ACC112 (cell line): ENCODE data around the gene TMEM45A.
"Not testable (repeated sequence)": the region's sequence is repeated elsewhere in the genome, so short reads cannot be mapped to it uniquely, and the experiment has no call there.

Experiments used
- H2AFZ ChIP-seq: fragments of 200-600 bp; sonication (generic); one replicate; pipeline ENCODE4 v1.6.0; 2017; ENCODE audit warnings: antibody characterized with exemption, low read length; ENCODE audit not compliant: unreplicated experiment
- H3K27ac ChIP-seq: fragments of 200-600 bp; sonication (generic); 2 replicates; pipeline ENCODE4 v1.5.1; 2014; ENCODE audit warnings: low read depth, mild to moderate bottlenecking, antibody characterized with exemption, low read length, moderate library complexity
- H3K27me3 ChIP-seq: fragments of 200-600 bp; sonication (generic); 2 replicates; pipeline ENCODE4 v1.6.1; 2014; ENCODE audit warnings: mild to moderate bottlenecking, antibody characterized with exemption, low read length, moderate library complexity, mixed read lengths; ENCODE audit not compliant: insufficient read depth
- H3K36me3 ChIP-seq: fragments of 200-600 bp; sonication (generic); 2 replicates; pipeline ENCODE4 v1.6.1; 2016; ENCODE audit warnings: mild to moderate bottlenecking, antibody characterized with exemption, low read length, moderate library complexity, mixed read lengths; ENCODE audit not compliant: insufficient read depth
- H3K4me1 ChIP-seq: fragments of 200-600 bp; sonication (generic); one replicate; pipeline ENCODE4 v1.6.1; 2016; ENCODE audit warnings: low read length, mixed read lengths; ENCODE audit not compliant: insufficient read depth, unreplicated experiment, control insufficient read depth
- H3K4me3 ChIP-seq: fragments of 200-600 bp; sonication (generic); 2 replicates; pipeline ENCODE4 v1.5.1; 2014; ENCODE audit warnings: mild to moderate bottlenecking, low read depth, low read length
- H3K79me2 ChIP-seq: fragments of 200-600 bp; sonication (generic); one replicate; pipeline ENCODE4 v1.6.0; 2016; ENCODE audit warnings: low read length; ENCODE audit not compliant: control insufficient read depth, unreplicated experiment, insufficient read depth

The TMEM45A gene, protein sequence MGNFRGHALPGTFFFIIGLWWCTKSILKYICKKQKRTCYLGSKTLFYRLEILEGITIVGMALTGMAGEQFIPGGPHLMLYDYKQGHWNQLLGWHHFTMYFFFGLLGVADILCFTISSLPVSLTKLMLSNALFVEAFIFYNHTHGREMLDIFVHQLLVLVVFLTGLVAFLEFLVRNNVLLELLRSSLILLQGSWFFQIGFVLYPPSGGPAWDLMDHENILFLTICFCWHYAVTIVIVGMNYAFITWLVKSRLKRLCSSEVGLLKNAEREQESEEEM

DNA sequence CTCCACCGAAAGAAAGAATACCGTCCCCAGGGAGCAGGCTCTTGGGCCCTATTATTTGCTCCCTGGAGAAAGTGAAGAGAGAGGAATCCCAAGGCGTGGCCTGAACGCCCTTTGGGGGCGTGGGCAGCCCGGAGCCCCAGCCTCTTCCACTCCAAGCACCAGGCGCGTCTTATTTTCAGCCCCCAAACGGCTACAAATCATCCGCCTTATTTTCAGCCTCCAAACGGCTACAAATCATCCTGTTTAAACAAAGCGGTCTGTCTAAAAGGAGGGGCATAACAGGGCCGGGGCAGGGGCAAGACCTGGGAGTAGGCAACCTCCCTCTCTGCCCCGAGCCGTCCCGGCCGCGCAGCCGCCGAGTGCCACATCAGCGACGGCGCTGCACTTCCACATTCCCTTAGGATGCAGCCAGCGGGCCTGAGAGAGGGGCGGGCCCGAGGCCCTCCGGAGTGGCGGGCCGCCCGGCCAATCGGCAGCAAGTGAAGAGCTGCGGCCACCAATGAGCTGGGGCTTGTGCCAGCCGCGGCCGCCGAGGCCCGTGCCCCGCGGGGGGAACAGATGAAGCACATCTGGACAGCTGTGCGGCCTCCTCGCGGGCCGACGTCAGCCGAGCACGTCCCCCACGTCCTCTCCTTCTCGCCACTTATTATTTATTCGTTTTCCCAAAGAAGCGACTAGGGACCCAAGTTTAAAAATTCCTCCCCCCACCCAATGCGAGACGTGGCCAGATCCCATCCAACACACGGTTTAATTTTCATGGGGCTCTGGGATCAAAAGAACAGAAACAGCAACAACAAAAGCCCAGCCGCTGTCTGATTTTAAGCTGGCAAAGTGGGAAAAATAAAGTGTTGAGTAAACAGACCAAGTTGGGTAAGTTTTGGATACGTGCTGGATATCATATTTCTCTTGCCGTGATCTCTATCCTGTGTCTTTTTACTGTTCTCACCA is at the start of gene TMEM45A:
TMEM45A (plus strand) TSS at position 561 of the 948 bp plus-strand sequence. CDS start 62,593 bp downstream, outside the sequence.
- peak within 1 kb of the TSS; percentile 77 for H3K4me3 ChIP-seq
- peak within 1 kb of the TSS; percentile 93 for H3K27ac ChIP-seq
- H3K27me3 ChIP-seq, result no peaks in the 10 kb centered on the region
- H2AFZ ChIP-seq, result peak within 1 kb of the TSS; percentile 53
- H3K79me2 ChIP-seq, result peaks cover 28% of the 10 kb centered on the region
- H3K36me3 ChIP-seq, result no peaks in the 10 kb centered on the region
- peaks cover 30% of the 10 kb centered on the region for H3K4me1 ChIP-seq

DNA sequence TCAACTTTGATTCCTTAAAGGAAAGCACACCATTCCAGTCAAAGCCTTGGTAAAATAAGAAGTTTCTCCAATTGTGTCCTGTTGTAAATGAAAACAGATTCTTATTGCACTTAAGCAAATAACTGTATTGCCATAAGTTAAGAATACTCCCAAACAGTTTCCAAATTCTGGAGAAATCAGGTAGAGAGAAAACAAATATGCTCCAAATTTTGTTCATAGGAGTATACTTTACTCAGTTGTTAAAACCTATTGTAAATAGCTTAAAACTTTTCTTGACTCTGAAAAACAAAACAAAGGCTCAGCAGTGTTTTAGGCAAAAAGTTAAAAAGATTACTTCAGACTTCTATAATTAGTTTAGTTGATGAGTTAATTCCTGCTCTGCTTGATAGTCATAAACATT is 48.7 kb upstream of the TMEM45A start:
- H3K4me3 ChIP-seq, result no peak overlapping the region
- H3K27me3 ChIP-seq, result no peaks in the 10 kb centered on the region
- no peaks in the 10 kb centered on the region for H3K79me2 ChIP-seq
- H3K27ac ChIP-seq, result no peak overlapping the region
- H2AFZ ChIP-seq, result no peak overlapping the region
- no peaks in the 10 kb centered on the region for H3K4me1 ChIP-seq
- H3K36me3 ChIP-seq, result 0 out of 2 replicates have a peak, but pooled peaks cover 6% of the 10 kb centered on the region

DNA sequence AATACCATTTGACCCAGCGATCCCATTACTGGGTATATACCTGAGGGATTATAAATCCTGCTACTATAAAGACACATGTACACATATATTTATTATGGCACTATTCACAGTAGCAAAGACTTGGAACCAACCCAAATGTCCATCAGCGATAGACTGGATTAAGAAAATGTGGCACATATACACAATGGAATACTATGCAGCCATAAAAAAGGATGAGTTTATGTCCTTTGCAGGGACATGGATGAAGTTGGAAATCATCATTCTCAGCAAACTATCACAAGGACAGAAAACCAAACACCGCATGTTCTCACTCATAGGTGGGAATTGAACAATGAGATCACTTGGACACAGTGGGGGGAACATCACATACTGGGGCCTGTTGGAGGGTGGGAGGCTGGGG is 45.4 kb upstream of the TMEM45A start:
- H3K27ac ChIP-seq, H3K79me2 ChIP-seq, H3K4me1 ChIP-seq, H3K36me3 ChIP-seq, H3K27me3 ChIP-seq, H2AFZ ChIP-seq, H3K4me3 ChIP-seq: not testable (repeated sequence)

DNA sequence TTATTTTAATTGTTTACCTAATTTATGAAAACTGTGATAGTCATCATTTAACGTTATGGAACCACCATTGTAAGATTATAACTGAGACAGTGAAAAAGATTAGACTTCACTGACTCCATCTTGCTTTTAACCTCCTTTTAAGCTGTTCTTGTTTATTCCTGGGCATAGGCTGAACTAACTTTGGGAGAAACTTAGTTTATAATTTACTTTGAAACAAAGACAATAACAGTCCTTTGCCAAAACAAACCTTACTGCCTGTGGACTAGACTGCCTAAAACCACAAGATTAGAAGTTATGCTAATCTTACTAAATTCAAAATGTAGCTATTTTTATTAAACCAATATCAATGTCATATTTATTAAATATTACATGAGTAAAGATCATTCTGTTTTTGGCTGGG is 44.3 kb upstream of the TMEM45A start:
- Histone ChIP-seq H2AFZ (no peak overlapping the region), H3K27ac (no peak overlapping the region), H3K36me3 (0 out of 2 replicates have a peak, but pooled peaks cover 6% of the 10 kb centered on the region), H3K79me2 (no peaks in the 10 kb centered on the region), H3K4me1 (no peaks in the 10 kb centered on the region), H3K4me3 (no peak overlapping the region), H3K27me3 (no peaks in the 10 kb centered on the region)

DNA sequence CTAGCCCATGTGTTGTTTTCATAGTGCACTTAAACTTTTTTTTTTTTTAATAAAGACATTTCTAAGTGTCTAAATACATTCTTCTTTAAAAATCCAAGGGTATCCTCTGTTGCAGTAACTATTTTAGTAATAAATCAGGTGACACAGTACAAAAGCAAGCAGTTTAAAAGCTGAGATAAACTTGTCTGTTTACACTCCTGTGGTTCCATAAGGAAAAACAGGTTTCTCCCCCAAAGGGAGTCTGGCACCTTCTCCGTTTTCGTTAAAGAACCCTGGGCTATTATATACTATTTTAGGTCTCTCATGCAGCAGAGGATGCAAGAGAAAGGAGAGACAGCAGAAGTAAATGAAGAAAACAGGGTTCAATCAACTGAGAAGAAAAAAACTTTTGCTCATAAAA is 43.2 kb upstream of the TMEM45A start:
- Histone ChIP-seq H2AFZ (no peak overlapping the region), H3K4me1 (no peaks in the 10 kb centered on the region), H3K27ac (no peak overlapping the region), H3K79me2 (no peaks in the 10 kb centered on the region), H3K36me3 (0 out of 2 replicates have a peak, but pooled peaks cover 1% of the 10 kb centered on the region), H3K4me3 (no peak overlapping the region), H3K27me3 (no peaks in the 10 kb centered on the region)

DNA sequence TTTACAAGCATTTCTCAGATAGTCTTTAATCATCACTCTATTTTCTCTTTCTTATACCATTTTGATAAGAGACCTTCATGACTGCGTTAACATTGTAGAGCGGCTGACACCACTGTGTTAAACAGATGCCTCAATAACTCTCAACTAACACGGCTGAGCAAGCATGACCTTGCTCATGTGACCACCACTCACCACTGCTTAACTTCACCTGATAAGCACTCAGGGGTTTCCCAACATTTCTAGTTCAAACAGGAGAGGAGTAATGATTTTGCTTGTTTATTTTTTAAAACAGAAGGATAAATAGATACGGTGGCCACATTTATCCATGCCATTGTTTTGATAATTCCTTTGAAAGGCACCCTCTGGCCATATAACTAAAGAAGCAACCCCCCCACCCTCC is 37.7 kb upstream of the TMEM45A start:
- no peaks in the 10 kb centered on the region for H3K36me3 ChIP-seq
- H3K4me3 ChIP-seq, result no peak overlapping the region
- H3K27me3 ChIP-seq, result no peaks in the 10 kb centered on the region
- H3K4me1 ChIP-seq, result no peaks in the 10 kb centered on the region
- H3K27ac ChIP-seq, result no peak overlapping the region
- H2AFZ ChIP-seq, result no peak overlapping the region
- no peaks in the 10 kb centered on the region for H3K79me2 ChIP-seq

DNA sequence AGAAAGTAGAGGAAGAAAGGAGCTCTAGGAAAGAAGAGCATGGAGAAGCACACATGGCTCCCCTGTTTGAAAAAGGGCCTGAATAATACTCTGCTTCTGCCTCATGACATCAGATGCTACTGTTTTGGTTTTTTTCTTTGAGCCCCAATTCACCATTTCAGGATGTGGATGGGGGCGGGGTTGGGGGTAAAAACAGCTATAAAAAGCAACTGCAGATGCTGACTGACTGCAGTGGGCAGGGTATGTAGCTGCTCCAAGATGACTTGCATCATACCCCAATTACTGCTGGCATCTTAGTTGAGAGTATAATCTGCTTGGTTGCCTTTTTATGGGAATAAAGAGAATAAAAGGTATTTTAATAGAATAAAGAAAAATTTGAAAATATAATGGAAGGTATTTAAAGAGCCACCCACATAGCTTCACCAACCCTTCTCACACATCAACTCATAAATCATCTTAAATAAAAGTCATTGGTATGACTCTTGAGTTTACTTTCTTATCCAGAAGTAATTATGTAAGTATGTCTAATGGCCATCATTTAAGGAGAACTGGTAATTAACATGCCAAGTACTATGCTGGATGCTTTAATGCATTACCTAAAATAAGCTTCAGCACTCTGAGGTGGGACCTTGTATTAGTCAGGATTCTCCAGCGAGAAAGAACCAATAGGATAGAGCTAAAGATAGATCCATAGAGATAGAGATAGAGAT is 36.4 kb upstream of the TMEM45A start:
- Histone ChIP-seq H3K79me2 (no peaks in the 10 kb centered on the region), H3K27ac (no peak overlapping the region), H3K4me3 (no peak overlapping the region), H3K36me3 (no peaks in the 10 kb centered on the region), H3K4me1 (no peaks in the 10 kb centered on the region), H2AFZ (no peak overlapping the region), H3K27me3 (no peaks in the 10 kb centered on the region)

DNA sequence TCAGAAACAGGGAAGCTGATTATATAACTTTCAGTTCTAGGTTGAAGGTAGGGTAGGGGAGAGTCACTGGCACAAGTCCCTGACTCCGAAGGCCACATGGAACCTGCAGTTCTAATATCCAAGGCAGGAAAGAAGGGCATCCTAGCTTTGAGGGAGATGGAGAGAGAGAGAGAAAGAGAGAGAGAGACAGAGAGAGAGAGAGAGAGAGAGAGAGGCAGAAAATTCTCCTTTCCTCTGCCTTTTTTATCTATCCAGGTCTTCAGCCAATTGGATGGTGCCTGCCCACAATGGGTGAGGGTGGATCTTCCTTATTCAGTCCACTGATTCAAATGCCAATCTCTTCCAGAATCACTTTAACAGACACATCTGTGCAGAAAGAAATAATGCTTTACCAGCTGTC is 35.7 kb upstream of the TMEM45A start:
- H3K4me3 ChIP-seq, result no peak overlapping the region
- H2AFZ ChIP-seq, result no peak overlapping the region
- no peak overlapping the region for H3K27ac ChIP-seq
- no peaks in the 10 kb centered on the region for H3K79me2 ChIP-seq
- H3K36me3 ChIP-seq, result no peaks in the 10 kb centered on the region
- no peaks in the 10 kb centered on the region for H3K27me3 ChIP-seq
- no peaks in the 10 kb centered on the region for H3K4me1 ChIP-seq

DNA sequence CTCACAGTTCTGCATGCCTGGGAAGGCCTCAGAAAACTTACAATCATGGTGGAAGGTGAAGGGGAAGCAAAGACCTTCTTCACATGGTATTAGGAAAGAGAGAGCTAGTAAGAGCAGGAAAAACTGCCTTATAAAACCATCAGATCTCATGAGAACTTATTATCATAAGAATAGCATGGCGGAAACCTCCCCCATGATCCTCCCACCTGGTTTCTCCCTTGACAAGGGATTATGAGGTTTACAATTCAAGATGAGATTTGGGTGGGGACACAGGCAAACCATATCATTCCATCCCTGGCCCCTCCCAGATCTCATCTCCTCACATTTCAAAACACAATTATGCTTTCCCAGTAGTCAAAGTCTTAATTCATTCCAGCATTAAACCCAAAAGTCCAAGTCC is 34.6 kb upstream of the TMEM45A start:
- no peaks in the 10 kb centered on the region for H3K27me3 ChIP-seq
- no peaks in the 10 kb centered on the region for H3K36me3 ChIP-seq
- H3K4me3 ChIP-seq, result no peak overlapping the region
- no peak overlapping the region for H2AFZ ChIP-seq
- no peaks in the 10 kb centered on the region for H3K4me1 ChIP-seq
- no peak overlapping the region for H3K27ac ChIP-seq
- H3K79me2 ChIP-seq, result no peaks in the 10 kb centered on the region

DNA sequence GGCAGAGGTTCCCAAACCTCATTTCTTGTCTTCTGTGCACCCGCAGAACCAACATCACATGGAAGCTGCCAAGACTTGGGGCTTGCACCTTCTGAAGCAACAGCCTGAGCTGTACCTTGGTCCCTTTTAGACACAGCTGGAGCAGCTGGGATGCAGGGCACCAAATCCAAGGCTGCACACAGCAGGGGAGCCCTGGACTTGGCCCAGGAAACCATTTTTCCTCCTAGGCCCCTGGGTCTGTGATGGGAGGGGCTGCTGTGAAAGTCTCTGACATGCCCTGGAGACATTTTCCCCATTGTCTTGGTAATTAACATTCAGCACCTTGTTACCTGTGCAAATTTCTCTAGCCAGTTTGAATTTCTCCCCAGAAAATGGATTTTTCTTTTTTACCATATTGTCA is 33.6 kb upstream of the TMEM45A start:
- Histone ChIP-seq H3K27me3 (no peaks in the 10 kb centered on the region), H2AFZ (no peak overlapping the region), H3K79me2 (no peaks in the 10 kb centered on the region), H3K4me3 (no peak overlapping the region), H3K27ac (no peak overlapping the region), H3K36me3 (no peaks in the 10 kb centered on the region), H3K4me1 (no peaks in the 10 kb centered on the region)
